IMR-90 (cell line): ENCODE measurements around the gene RAI1. TPM values are rescaled to one million over a fixed set of nuclear protein-coding genes. Genes with fewer than 3 reads are reported as not detected.

Experiments used
- ATAC-seq: fragments of 200-7000 bp; cut with Tn5 transposase; 2 replicates; pipeline ENCODE4 v1.9.1; 2020; ENCODE audit warnings: low read depth, mild to moderate bottlenecking, moderate library complexity
- BruUV-seq: library from RNA; stranded (reverse); fragments of 400-500 nt; replicated peaks from 2 replicates; lab custom pipeline; 2021; lab: Mats Ljungman, UMichigan
- CTCF ChIA-PET: fragments of 300-600 bp; formaldehyde crosslinking; extraction: SDS; loops from one replicate; lab custom pipeline; 2021; ENCODE audit warnings: antibody characterized with exemption; lab: Yijun Ruan, JAX
- POLR2A ChIA-PET: fragments of 300-600 bp; sonication (Branson Sonifier 250); formaldehyde crosslinking; loops from one replicate; lab custom pipeline; 2022; ENCODE audit warnings: antibody characterized with exemption; ENCODE audit not compliant: unreplicated experiment; lab: Charles Lee
- DNase-seq: peaks from one replicate; pipeline ENCODE4 v3.0.0; 2013
- H2AFZ ChIP-seq: replicated peaks from 2 replicates; pipeline ENCODE3; 2013; ENCODE audit warnings: low read length, mild to moderate bottlenecking; ENCODE audit not compliant: poor library complexity
- H2AK5ac ChIP-seq: 2 replicates; pipeline ENCODE4 v1.6.1; 2013; ENCODE audit warnings: low read depth, low read length, inconsistent platforms
- H2AK9ac ChIP-seq: replicated peaks from 2 replicates; pipeline ENCODE3; 2013; ENCODE audit warnings: mild to moderate bottlenecking, low read depth, low read length, moderate library complexity; ENCODE audit not compliant: poor library complexity
- H2BK120ac ChIP-seq: 2 replicates; pipeline ENCODE4 v1.6.1; 2013; ENCODE audit warnings: low read depth, low read length, inconsistent platforms
- H2BK15ac ChIP-seq: 3 replicates; pipeline ENCODE4 v1.6.1; 2013; ENCODE audit warnings: low read depth, low read length, inconsistent platforms
- H2BK20ac ChIP-seq: 2 replicates; pipeline ENCODE4 v1.6.1; 2013; ENCODE audit warnings: low read depth, mild to moderate bottlenecking, inconsistent platforms, low read length, moderate library complexity
- H2BK5ac ChIP-seq: 2 replicates; pipeline ENCODE4 v1.6.1; 2013; ENCODE audit warnings: mild to moderate bottlenecking, low read depth, low read length, inconsistent platforms; ENCODE audit not compliant: poor library complexity, severe bottlenecking
- H3K14ac ChIP-seq: replicated peaks from 2 replicates; pipeline ENCODE4 v1.6.1; 2013; ENCODE audit warnings: low read depth, low read length, inconsistent platforms
- H3K18ac ChIP-seq: 2 replicates; pipeline ENCODE4 v1.6.1; 2013; ENCODE audit warnings: low read depth, low read length, control low read depth
- H3K23ac ChIP-seq: 2 replicates; pipeline ENCODE4 v1.6.1; 2013; ENCODE audit warnings: low read depth, low read length, inconsistent platforms
- H3K27ac ChIP-seq: 2 replicates; pipeline ENCODE4 v1.5.1; 2013; ENCODE audit warnings: mild to moderate bottlenecking, control low read depth, low read length; ENCODE audit not compliant: insufficient read depth
- H3K27me3 ChIP-seq: 2 replicates; pipeline ENCODE4 v1.6.1; 2013; ENCODE audit warnings: low read length; ENCODE audit not compliant: control insufficient read depth, insufficient read depth
- H3K36me3 ChIP-seq: 2 replicates; pipeline ENCODE4 v1.6.1; 2013; ENCODE audit warnings: low read length, mixed read lengths; ENCODE audit not compliant: control insufficient read depth, insufficient read depth
- H3K4ac ChIP-seq: 2 replicates; pipeline ENCODE4 v1.6.1; 2013; ENCODE audit warnings: low read depth, low read length, inconsistent platforms
- H3K4me1 ChIP-seq: 2 replicates; pipeline ENCODE4 v1.6.1; 2013; ENCODE audit warnings: low read length, mixed read lengths; ENCODE audit not compliant: control insufficient read depth, insufficient read depth
- H3K4me2 ChIP-seq: 2 replicates; pipeline ENCODE4 v1.6.1; 2013; ENCODE audit warnings: low read depth, mild to moderate bottlenecking, control low read depth, low read length, moderate library complexity
- H3K4me3 ChIP-seq: 2 replicates; pipeline ENCODE4 v1.5.1; 2013; ENCODE audit warnings: low read depth, mild to moderate bottlenecking, control low read depth, low read length, moderate library complexity; ENCODE audit not compliant: insufficient read depth
- H3K56ac ChIP-seq: 2 replicates; pipeline ENCODE4 v1.6.1; 2013; ENCODE audit warnings: low read length, inconsistent platforms; ENCODE audit not compliant: insufficient read depth; ENCODE audit errors: extremely low read depth
- H3K79me1 ChIP-seq, 2 experiments: 2 replicates each; pipeline ENCODE4 v1.6.1; 2013; ENCODE audit warnings: low read length in 2 of 2, inconsistent platforms in 1 of 2, low read depth in 1 of 2
- H3K9ac ChIP-seq: 2 replicates; pipeline ENCODE4 v1.6.1; 2013; ENCODE audit warnings: low read depth, low read length, control low read depth
- H3K9me1 ChIP-seq: 2 replicates; pipeline ENCODE4 v1.6.1; 2013; ENCODE audit warnings: low read length, inconsistent platforms; ENCODE audit not compliant: insufficient read depth
- H3K9me3 ChIP-seq: 2 replicates; pipeline ENCODE4 v1.6.1; 2013; ENCODE audit warnings: low read length; ENCODE audit not compliant: control insufficient read depth, insufficient read depth
- H4K20me1 ChIP-seq: 2 replicates; pipeline ENCODE4 v1.6.1; 2013; ENCODE audit warnings: low read length, inconsistent platforms; ENCODE audit not compliant: insufficient read depth
- H4K5ac ChIP-seq: 2 replicates; pipeline ENCODE4 v1.6.1; 2013; ENCODE audit warnings: mild to moderate bottlenecking, low read depth, low read length, control low read depth
- H4K8ac ChIP-seq, 2 experiments: 2 replicates each; pipeline ENCODE4 v1.6.1; 2013; ENCODE audit warnings: low read depth in 2 of 2, low read length in 2 of 2, control low read depth in 1 of 2, inconsistent platforms in 1 of 2
- H4K91ac ChIP-seq: 2 replicates; pipeline ENCODE4 v1.6.1; 2013; ENCODE audit warnings: low read depth, low read length, inconsistent platforms; ENCODE audit not compliant: insufficient read depth
- RCOR1 ChIP-seq: IDR thresholded peaks from 2 replicates; pipeline ENCODE4 v1.6.1; 2012; ENCODE audit warnings: mild to moderate bottlenecking, low read length, improper control_type of control experiment; ENCODE audit not compliant: insufficient replicate concordance
- SMC3 ChIP-seq: fragments of 150-350 bp; IDR thresholded peaks from 2 replicates; pipeline ENCODE4 v1.6.1; 2016; ENCODE audit warnings: low read depth, mild to moderate bottlenecking, antibody characterized with exemption, low read length, moderate library complexity
- WGBS, 2 experiments: methylation state at CpG; one replicate each; pipeline versions ENCODE4 v1.1.5 to v1.1.7; 2013; ENCODE audit warnings: missing lambda C conversion rate in 2 of 2; ENCODE audit not compliant: insufficient read length in 1 of 2; ENCODE audit errors: extremely low coverage in 2 of 2; 5-methylcytosine and 5-hydroxymethylcytosine counted together
- dilution Hi-C: fragments of 300-500 bp; cut with HindIII; formaldehyde crosslinking; loops from one replicate; pipeline ENCODE4 v1.14.3; 2018; ENCODE audit warnings: low sequenced_read_pairs; ENCODE audit not compliant: unreplicated experiment
- in situ Hi-C: fragments of 300-500 bp; cut with MboI; formaldehyde crosslinking; loops from 3 replicates; pipeline ENCODE4 v1.14.3; 2019; ENCODE audit warnings: low sequenced_read_pairs, inconsistent platforms, mixed read lengths
- intact Hi-C: fragments of 100-400 bp; cut with micrococcal nuclease; formaldehyde crosslinking; loops from 2 replicates; pipeline ENCODE4 v1.10.0; 2022
- polyA plus RNA-seq, 3 experiments: library from polyadenylated mRNA; depleted of rRNA; stranded (reverse); fragments of >200 nt; gene quantifications; 2 replicates each; pipeline ENCODE4 v1.2.3, GENCODE V29; 2012; ENCODE audit warnings: low replicate concordance in 1 of 3
- total RNA-seq: library from RNA; depleted of rRNA; stranded (reverse); fragments of >200 nt; gene quantifications from 2 replicates; pipeline ENCODE4 v1.2.3, GENCODE V29; 2012
- TF ChIP-seq, protein P1 (sequence below): fragments of 150-350 bp; IDR thresholded peaks from 2 replicates; pipeline ENCODE4 v1.6.1; 2016; ENCODE audit warnings: low read depth, mild to moderate bottlenecking, low read length, moderate library complexity, borderline replicate concordance

Gene RAI1
- total and polyA plus RNA-seq, 2 of the 4 experiments (the other 2 are of a cell fraction): 1.8 to 10.5 TPM

DNA sequence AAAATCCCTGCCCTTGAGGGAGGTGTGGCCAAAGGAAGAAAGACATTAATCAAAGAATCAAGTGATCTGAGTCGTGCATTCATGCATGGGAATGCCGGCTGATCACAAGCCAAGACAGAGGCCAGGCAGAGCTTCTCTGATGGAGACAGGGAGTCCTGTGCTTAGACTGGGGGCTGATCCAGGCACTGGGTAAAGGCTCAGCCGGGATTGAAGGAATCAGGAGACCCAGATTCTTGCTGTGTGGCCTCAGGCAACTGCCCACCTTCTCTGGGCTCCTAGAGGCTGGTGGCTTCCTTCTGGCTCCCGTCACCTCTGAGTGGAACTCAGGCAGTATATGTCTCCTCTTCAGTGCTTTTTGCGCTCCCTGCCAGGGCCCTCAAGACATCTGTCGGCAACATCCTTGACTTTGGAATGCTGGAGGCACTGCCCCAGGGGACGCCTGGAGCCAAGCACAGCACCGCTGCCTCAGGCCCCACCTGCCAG, 17.7 kb downstream of the RAI1 start:
- peak overlapping the region; percentile 6; the same call in 1 of the 2 replicates for H3K4me2 ChIP-seq
- H4K91ac ChIP-seq: peak overlapping the region; percentile 58; the same call in 1 of the 2 replicates
- peak overlapping the region; percentile 71 for H3K4ac ChIP-seq
- ATAC-seq (peak; percentile 6), DNase-seq (peak; percentile 41)
- peaks cover 95% of the 10 kb centered on the region for H4K20me1 ChIP-seq
- H3K9me3 ChIP-seq: no peaks in the 10 kb centered on the region
- H2BK120ac ChIP-seq: peak overlapping the region; percentile 29; the same call in 1 of the 2 replicates
- no peak overlapping the region for H4K5ac ChIP-seq
- WGBS, 2 experiments: 49% methylated on average over 8 of the region's 8 CpGs; no CpG with 5 or more reads in 1 of the 2 experiments
- no peak overlapping the region; the same call in 2 of the 3 replicates for H2BK15ac ChIP-seq
- no peak overlapping the region; the same call in 1 of the 2 replicates for H2BK20ac ChIP-seq
- intact Hi-C loops (no loop called here), in situ Hi-C loops (no loop called here), dilution Hi-C loops (no loop called here)
- no peak overlapping the region for H2AFZ ChIP-seq
- H3K79me1 ChIP-seq: peaks cover 34 to 92% of the 10 kb centered on the region in 2 experiments
- no peaks in the 10 kb centered on the region for H3K27me3 ChIP-seq
- peak overlapping the region; percentile 46 for H2BK5ac ChIP-seq
- 0 out of 2 replicates have a peak overlapping the region, but pooled peaks have one; percentile 2 for H3K9ac ChIP-seq
- peak overlapping the region; percentile 84 for H2AK5ac ChIP-seq
- H3K27ac ChIP-seq: peak overlapping the region; percentile 7
- H3K56ac ChIP-seq: no peak overlapping the region
- peak overlapping the region; percentile 4 to 16; a peak in 2 of 4 replicates for H4K8ac ChIP-seq
- TF ChIP-seq, protein P1, sequence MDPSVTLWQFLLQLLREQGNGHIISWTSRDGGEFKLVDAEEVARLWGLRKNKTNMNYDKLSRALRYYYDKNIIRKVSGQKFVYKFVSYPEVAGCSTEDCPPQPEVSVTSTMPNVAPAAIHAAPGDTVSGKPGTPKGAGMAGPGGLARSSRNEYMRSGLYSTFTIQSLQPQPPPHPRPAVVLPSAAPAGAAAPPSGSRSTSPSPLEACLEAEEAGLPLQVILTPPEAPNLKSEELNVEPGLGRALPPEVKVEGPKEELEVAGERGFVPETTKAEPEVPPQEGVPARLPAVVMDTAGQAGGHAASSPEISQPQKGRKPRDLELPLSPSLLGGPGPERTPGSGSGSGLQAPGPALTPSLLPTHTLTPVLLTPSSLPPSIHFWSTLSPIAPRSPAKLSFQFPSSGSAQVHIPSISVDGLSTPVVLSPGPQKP: no peak
- no peak for TF ChIP-seq RCOR1
- TF ChIP-seq SMC3: no peak
- no peak overlapping the region for H3K4me3 ChIP-seq
- peaks cover 59% of the 10 kb centered on the region for H3K9me1 ChIP-seq
- H3K36me3 ChIP-seq: no peaks in the 10 kb centered on the region
- H3K18ac ChIP-seq: peak overlapping the region; percentile 2; the same call in 1 of the 2 replicates
- peak overlapping the region; percentile 39 for H3K14ac ChIP-seq
- BruUV-seq: no TSS peak
- H3K4me1 ChIP-seq: peaks cover 77% of the 10 kb centered on the region
- H3K23ac ChIP-seq: peak overlapping the region; percentile 40; the same call in 1 of the 2 replicates
- H2AK9ac ChIP-seq: peak overlapping the region; percentile 8
- ChIA-PET CTCF (no interaction called here), POLR2A (no interaction called here)
